GM21825 (cell line): ENCODE measurements around the gene ESR1.
A peak's percentile ranks its signal among the peaks of the same experiment; 100 is the strongest.
"Not testable (repeated sequence)": the region's sequence is repeated elsewhere in the genome, so short reads cannot be mapped to it uniquely, and the experiment has no call there.

Source experiments
- ATAC-seq: cut with Tn5 transposase; IDR thresholded peaks from one replicate; pipeline ENCODE4 v1.9.1; 2021; ENCODE audit warnings: mild to moderate bottlenecking, moderate library complexity; ENCODE audit not compliant: unreplicated experiment

ESR1 gene

DNA sequence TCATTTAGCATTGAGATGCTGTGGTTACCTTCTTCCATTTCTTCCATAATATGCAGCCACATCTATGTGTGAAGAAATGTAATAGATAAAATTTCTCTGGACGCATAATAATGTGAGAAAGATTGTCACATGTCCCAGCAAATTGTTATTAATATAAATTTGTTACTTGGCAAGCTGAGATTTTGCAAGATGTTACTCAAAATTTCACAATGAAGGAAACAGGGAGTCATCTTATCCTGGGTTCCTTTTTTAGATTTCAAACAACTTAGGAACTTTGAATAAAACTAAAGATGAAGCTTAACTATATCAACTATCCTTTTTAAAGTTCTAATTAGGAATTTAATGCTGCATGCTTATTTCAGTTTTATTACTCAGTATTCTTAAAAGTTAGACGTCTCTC is 3.6 kb downstream of the ESR1 start:
- ATAC-seq, result no peak

DNA sequence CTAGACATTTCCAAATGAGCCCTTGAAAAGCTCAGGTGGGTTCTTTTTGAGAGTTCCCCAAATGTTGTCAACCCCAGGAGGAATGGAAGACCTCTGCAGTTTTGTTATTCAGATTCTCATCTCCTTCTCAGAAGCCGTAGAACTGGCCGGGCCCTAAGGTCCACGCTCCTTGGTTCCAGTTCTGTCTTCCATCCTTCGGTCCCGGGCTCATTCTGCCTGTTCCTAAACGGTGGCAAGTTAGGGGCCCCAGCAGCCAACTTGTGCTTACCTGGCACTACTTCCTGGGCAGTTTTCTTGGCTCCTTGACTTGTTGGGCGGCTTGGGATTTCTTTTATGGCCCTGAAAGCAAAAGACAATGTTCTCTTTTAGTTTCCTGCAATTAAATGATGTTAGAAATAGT is 6.4 kb downstream of the ESR1 start:
- ATAC-seq, result no peak

DNA sequence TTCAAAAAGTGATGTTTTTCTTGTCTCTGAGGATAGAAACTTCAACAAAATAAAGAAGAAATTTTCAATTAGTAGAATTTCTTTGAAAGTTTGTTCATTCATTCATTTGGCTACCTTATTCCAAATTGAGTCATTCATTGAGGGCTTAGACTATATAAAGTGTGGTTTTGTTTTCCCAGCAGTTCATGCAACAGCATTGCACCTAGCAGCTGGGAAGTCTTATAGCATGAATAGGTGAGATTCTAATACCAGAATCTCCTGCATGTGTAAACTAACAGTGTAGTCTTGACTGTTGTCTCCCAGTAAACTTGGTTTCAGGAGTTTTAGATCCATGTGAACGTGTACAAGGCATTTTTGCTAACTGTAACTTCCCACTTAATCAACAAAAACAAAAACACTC is 7.1 kb downstream of the ESR1 start:
- ATAC-seq, result no peak

DNA sequence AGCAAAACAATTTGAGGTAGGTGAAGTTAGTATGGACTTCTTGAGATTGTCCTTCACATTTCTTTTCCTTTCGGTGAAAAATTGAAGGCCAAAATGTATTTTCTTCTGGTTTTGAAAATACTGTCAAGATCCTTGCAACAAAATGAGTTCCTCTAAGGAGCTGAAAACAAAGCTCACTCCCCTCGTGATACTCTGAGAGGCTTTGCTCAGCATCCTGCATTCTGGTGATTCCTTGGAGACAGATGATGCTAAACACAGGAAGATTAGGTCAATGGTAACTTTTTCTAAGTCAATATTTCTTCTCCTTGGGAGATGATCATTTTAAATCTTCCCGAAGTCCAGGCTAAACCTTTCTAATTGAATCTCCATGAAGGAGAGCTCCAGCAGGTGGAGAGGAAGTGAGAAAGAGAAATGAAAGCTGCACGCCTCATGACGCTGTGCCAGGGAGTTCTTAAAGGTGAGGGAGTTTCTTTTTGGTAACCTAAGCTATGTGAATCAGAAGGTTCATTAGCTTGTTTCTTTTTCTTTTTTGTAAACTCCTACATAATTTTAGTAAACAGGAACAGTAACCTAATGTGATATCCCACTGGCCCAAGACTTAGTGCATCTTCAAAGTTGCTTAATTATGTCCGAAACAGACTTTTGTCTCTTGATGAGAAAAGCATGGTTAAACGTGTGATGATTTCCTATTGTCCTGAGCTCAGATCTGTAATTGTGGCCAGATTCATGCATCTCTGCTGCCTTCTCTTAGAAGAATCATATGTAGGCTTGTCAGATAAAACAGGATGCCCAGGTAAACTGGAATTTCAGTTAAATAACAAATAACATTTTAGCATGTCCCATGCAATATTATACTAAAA is 15.0 kb downstream of the ESR1 start:
- ATAC-seq, result peak; percentile 92

DNA sequence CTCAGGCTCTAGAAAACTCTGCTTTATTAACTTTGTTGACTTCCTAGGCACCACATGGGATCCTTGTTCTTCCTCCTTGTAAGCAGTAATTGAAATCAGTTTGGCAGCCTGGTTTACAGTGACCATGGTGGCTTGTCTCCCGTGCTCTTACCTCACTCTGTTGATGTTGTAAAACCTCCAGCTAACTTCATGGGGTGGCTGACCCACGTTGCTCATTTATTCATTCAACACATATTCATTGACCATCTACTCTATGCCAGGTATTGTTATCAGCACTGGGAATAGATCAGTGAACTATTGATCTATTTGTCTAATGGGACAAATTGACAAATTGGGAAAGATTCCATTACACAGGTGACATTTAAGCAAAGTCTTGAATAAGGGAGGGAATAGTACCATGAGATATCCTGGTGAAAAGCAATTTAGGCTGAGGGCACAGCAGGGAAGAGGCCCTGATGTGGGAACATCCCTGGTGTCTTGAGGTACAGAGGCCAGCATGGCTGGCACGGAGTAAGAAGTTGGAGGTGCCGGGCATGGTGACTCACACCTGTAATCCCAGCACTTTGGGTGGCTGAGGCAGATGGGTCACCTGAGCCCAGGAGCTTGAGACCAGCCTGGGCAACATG is 19.1 kb downstream of the ESR1 start:
- ATAC-seq, result no peak

DNA sequence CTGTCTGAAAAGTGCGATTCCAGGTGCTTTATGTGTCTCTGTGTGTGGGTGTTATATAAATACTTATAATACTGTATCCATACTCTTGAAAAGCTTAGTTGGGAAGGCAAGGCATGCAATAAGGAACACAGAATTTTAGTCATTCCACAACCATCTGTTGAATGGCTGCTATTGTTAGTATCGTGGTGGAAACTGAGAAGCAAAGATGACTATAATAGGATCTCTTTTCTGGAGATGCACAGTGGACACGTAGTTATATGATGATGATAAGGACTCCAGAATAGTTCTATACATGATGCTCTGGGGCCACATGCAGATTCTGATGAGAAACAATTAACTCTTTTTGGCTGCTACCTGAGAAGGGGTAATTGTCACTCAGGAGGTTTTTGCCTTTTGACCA is 25.2 kb downstream of the ESR1 start:
- ATAC-seq, result no peak

DNA sequence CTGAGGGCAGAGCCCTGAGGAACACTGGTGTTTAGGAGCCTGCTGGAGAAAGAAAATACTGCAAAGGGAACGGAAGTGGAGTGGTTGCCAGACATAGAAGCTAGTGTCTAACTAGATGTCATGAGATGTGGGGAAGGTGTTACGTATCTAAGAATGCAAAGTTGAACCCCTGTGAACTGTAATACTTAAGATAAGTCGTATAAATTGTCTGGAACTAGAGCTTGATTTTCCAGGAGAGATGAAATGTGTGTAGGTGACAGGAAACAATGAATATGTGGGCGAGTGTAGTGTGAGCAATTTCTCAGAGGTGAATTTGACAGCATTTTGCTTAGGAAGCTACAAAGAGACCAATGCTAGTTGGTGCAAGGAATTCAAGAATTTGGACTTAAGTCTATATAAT is 27.9 kb downstream of the ESR1 start:
- no peak for ATAC-seq

DNA sequence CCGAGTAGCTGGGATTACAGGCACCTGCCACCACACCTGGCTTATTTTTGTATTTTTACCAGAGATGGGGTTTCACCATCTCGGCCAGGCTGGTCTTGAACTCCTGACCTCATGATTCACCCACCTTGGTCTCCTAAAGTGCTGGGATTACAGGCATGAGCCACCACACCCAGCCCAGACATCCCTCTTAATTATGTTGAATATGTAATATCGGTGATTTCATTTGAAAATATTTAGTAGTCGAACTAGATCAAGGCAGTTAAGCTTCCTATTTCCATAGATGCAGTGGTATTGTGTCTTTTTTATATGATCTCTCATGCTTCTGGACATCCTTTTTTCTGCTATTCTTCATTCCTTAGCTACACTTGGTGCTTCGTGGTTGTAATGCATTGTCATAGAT is 29.7 kb downstream of the ESR1 start:
- no peak for ATAC-seq

DNA sequence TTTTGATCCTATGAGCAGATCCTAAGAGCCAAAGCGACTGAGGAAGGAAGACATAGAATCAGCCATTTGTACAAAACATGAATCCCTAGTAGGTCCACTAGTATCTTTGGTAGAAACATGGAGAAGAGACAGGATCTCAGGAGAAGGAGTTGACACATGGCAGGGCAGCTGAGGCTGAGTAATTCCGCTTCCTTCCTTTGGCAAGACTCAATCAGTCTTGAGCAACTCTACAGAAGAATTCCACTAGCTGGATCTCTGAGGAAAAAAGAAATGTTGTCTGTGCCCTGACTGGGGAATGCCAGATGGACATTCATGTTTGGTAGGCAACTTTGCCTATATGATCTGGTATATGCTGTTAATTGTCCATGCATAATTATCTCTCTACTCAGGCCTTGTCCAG is 35.3 kb downstream of the ESR1 start:
- ATAC-seq, result no peak

DNA sequence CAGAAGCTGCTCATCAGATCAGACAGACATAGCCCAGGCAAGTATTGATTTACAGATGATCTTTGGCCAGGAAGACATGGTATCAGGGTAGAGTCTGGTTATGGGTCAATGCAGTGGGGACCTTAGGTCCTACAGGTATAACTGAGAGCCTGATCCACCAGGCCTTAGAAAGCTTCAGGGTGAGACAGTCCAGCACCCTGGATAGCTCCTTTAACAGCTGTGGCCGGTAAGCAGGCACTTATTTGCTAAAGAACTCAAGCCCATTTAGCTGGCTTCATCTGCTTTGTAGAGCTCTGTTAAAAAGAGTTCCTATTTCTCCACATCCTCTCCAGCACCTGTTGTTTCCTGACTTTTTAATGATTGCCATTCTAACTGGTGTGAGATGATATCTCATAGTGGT is 39.6 kb downstream of the ESR1 start:
- ATAC-seq, result no peak

DNA sequence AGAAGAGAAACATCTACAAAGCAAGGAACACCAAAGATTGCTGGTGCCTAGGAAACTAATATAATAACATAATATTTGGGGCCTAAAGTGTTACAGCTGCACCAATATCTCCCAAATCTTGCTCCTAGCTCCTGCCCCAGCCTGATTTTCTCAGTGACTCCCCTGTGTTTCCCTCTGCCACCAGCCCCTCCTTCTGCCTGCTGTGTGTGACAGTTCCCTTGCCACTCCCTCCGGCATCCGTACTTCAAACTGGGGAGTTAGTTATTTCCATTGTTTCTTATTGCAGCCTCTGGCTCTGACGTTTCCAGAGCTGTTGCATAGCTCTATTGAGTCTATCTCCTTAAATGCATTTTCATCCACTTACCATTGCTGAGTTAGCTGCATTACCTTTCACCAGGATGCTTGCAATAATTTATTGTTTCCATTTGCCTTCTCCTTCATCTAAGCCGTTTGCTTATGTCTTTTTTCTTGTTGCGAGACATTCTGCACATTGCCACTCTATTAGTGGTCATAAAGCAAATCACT is 43.1 kb downstream of the ESR1 start:
- no peak for ATAC-seq

DNA sequence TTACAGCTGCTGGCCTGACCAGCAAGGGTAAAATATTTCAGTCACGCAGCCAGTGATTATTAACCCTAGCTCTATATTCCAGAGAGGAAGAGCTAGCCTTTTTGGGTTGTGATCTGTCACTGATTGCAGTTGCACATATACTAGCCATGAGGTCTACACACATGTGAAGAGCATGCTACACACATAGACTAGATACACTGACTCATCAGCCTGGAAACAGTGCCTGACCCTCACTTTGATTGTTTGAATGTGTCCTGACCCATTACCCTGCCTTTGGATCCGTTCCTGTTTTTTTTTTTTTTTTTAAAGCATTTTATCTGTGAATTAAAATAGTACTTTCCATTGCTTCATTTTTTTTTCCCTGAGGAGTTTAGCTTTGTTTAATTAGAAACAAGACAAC is 50.8 kb downstream of the ESR1 start:
- ATAC-seq, result no peak

DNA sequence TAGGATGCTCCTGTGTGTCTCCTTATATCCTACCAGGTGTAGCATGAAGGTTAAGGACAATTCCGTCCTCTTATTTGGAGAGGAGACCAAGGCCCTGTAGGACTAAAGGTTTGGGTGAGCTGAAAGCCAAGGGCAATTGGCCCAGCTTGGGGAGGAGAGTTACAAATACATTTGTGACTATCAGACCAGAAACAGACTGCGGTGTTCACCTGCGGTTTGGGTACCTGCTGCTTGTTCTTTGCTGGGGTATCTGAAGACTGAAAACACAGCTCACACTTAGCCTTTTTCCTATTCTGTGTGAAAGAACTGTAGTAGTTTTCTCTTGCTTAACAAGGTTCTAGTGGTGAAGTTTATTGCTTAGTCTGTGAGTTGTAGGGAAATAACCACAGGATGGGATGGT is 55.0 kb downstream of the ESR1 start:
- no peak for ATAC-seq

DNA sequence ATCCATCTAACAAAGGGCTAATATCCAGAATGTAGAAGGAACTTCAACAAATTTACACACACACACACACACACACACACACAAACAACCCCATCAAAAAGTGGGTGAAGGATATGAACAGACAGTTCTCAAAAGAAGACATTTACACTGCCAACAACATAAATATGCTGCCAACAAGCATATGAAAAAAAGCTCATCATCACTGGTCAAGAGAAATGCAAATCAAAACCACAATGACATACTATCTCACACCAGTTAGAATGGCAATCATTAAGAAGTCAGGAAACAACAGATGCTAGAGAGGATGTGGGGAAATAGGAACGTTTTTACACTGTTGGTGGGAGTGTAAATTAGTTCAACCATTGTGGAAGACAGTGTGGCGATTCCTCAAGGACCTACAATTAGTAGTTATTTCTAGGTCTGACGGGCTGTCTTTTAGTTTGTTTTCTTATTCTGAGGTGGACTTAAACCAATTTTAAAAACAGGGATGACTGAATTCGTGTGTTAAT is 59.9 kb downstream of the ESR1 start:
- ATAC-seq, result not testable (repeated sequence)

DNA sequence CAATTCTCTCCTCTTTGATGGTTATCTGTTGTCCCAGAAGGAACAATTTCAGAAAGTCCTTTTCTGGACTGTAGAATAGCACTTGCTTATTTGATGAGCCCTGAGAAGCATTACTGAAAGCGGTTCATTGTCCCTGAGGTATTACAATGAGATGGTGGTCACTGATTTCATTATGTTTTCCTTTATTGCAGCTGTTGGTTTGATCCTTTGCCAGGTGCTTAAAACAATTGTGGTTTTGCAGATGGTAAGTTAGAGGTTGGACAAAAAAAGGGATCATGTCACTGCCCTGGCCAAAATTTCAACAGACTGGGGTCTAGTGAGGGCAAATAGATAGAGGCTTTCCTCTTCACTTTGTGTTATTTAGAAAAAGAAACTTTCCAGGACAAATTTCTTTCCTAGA is 61.9 kb downstream of the ESR1 start:
- ATAC-seq, result no peak

DNA sequence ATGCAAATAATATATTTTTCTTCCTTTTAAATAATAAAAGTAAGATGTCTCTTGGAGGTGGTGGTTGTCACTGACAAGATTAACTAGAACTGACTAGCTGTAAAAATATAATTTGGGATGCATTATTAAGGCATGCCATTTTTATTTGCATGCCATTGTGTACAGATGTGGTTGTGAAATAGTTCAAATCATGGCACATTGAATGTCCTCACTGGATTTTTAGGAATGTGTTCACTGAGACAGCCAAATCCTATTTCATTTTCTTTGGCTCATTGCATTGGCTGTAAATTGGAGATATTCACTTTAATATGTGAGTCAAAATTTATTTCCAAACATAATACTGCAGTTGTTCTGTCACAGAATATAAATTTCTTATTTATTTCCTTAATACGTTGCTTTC is 62.3 kb downstream of the ESR1 start:
- ATAC-seq, result no peak

DNA sequence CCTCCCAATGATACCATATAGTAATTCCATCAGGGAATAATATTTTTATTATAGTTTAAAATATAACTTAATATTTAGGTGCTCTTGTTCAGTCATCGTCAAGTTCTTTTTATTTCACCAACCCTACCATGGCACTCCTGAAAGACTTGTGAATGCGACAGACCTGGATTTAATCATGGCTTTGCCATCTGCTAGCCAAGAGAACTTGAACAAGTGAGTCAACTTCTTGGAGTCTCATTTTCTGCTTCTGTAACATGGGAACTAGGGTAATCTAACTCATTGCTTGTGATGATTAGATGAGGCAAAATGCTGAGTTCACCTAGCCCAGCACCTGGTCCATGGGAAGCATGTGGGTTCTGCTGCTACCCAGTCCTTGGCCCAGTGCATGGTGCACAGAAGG is 62.9 kb downstream of the ESR1 start:
- no peak for ATAC-seq

DNA sequence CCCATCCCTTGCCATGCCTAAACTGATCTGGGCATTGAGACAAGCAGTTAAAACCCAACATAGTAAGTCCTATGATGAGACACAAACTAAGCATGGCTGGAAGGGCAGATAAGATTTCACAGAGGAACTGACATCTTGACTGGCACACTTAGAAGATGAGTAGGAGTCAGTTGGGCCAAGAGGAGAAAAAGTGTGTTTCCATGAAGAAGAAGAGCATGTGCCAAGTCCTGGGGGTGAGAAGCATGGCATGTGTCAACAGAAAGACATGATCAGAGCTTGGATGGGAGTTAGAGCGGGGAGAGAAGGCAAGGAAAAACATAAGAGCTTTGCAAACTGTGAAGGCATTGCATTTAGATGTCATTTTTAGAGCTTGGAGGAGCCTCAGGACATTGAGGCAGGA is 68.0 kb downstream of the ESR1 start:
- ATAC-seq, result no peak

DNA sequence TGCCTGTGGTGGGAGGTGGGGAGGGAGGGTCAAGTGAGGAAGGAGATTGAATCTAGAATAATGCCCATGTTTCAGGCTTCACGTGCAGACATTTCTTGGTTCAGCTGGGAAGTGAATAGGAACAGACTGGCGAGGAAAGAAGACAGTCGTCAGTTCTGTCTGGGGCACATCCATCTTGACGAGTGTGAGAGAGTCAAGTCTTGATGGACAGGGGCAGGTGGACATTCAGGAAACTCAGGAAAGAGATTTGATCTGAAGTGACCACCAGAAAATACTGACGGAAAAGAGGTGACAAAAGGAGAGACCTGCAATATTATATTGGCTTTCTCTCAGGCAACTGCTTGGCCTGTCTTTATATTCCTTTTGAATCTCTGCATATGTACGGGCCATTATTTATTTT is 68.6 kb downstream of the ESR1 start:
- no peak for ATAC-seq

DNA sequence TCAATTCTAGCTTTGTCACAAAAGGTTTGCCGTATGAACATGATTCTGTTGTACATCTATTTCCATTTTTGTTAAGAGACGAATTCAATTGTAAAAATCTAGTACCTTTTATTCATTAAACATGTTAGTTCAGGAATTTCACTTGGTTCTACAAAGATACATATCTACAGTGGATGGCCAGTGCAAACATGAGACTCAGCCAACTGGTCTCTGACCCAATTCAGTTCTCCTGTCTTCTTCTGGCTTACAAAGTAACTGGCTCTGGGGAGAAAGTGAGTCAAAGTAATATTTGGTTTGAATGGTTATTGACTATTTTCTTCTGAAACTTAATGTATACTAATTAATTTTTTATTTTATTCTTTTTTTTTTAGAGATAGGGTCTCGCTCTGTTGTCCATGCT is 70.0 kb downstream of the ESR1 start:
- ATAC-seq, result no peak

DNA sequence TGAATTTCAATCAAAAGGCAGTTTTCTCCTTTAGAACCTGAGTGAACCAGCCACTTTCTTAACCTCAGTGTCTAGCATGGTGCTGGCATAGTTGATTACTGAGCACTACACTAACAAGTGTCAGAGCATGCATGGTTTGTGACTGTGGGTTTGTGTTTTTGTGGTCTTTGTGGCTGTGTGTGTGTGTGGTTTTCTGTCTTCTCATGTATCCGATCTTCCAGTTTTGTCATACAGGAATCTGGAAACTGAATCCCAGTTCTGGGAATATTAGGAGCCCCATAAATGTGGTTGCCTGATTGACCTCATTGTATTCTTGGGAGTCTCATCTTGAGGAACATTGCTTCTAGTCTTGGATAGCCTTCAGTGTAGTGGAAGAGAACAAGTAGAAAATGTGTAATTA is 73.7 kb downstream of the ESR1 start:
- ATAC-seq, result no peak

DNA sequence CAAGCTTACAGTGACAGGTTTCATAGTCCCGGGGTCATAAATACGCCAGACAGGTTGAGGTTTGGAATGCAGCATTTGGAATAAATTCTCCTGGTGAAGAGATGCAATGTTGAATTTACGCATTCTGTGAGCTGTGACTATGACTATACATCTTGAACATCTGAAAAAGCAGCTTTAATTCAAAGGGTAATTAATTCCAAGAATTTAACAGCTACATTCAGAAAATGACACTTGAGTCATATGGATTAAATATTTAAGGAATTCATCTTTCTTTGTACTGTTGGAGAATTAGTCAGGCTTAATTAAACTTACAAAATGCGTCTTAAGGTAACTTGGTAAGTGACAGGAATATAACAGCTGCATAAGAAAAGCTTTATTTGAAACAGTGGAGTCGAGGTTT is 74.7 kb downstream of the ESR1 start:
- no peak for ATAC-seq
